Right renal pelvis (tissue), 4 donors: ENCODE data around the gene SPATS2. TPM values are rescaled to one million over a fixed set of nuclear protein-coding genes. Genes with fewer than 3 reads are reported as not detected.

Experiments
- DNase-seq, 4 donors: peaks; one replicate each; pipeline ENCODE4 v3.0.0-alpha.2; 2013; ENCODE audit warnings: low read depth in 4 of 4, low spot score in 3 of 4, missing footprints in 1 of 4
- polyA plus RNA-seq, 4 donors: library from polyadenylated mRNA; unstranded; fragments of 120-200 nt; gene quantifications; one replicate each; pipeline ENCODE4 v1.2.1, GENCODE V29; 2013; ENCODE audit not compliant: insufficient read length in 4 of 4

The SPATS2 gene
- polyA plus RNA-seq, 4 donors = 45.0 to 49.8 (median 47.8) TPM

DNA sequence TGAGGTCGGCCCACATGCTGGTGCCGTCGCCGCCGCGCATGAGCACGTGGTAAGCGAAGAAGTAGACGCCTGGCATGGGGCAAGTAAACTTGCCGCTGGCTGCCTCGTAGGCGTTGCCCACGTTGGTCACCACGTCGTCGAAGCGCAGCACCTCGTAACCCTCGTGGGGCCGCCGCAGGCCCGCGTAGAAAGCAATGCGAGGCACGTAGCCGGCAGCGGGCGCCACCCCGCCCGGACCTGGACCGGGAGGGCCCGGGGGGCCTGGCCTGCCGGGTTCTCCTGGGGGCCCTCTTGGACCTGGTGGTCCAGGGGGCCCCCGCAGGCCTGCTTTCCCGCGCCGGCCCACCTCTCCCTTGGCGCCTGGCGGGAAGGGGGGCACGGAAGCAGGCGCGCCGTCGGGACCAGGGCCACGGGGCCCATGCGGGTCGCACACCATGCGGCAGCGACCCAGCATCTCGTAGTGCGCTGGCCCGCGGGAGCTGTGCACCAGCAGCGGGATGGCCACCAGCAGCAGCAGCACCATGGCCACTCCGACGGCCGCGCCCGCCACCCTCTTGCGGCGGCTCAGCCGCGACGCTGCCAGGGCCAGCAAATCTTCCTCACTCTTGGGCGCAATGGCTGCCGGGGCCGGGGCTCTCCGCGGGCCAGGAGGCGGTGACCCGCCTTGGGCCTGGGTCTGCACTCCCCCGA lies 31.2 kb upstream of the SPATS2 start:
- DNase-seq = no peak

DNA sequence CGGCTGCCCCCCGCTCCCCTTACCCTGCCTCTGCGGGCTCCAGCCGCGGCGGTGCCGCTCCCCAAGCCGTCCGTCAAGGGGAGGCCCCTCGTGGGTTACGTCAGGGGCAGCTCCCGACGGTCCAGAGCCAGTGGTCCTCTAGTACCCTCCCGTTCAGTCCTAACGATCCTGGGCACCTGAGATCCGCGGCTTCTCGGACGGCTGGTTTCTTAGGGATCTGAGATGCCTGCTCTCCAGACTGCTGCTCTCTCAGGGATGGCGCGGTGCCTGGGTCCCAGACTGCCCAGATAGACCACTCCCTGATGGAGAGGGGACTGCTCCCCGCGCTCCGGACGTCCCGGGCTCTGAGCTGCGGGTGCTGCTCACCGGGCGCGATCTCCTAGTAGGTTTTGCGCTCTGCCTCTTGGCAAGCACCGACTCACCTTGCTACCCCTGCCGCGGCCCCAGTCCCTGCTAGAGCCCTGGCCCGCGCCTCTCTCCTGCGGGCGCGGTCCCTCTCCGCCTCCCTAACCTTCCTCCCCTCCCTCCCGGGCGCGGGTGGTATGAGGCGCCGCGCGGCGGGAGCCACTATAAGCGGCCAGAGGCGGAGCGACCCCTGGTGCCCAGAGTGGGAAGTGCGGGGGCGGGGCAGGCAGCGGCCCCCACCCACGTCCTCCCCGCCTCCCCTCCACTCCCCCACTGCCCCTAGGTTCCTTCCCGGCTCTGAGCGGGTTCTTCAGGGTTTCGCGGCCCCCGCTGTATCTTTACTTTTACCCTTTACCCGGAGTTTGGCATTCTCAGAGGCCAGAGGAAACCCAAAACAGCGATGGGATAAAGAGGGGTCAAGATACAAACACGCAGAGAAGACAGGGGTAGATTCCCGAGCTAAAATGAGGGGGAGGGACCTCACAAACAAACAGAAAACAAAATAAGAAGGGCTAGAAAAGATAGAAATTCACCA lies 30.3 kb upstream of the SPATS2 start, which contains the start of gene C1QL4:
TSS of gene C1QL4 (minus strand) at position 544 of the 940 bp plus-strand sequence. CDS start 711 bp downstream, outside the sequence.
- peak in 1 of 4 donors; percentile 71 for DNase-seq

DNA sequence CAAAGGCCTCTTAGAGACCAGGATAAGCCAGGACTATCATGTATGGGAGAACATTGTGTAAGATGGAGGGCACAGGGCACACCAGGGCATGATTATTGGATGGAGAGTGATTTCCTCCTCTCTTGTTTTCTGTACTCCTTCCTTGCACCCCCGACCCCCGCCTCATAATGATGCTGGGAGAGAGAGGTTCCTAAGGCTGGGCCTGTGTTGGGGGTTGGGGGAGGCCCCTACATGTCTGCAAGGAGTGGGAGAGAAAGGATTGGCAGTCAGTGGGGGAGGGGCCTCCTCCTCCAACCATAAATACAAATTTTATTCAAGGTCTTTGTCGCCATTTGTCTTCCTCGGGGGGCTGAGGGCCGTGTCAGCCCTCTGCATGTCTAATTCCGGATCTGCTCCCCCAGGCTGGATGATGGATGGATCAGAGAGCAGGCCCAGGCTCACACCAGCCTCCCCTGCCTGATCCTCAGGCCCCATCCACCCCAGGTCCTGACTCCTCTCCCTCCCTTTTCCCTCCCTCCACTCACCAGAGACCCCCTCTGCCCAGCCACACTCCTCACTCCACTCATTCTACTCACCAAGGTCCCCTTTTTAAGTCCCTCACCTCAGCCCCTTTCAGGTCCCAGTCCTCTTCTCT lies 28.3 kb upstream of the SPATS2 start:
- no peak for DNase-seq

DNA sequence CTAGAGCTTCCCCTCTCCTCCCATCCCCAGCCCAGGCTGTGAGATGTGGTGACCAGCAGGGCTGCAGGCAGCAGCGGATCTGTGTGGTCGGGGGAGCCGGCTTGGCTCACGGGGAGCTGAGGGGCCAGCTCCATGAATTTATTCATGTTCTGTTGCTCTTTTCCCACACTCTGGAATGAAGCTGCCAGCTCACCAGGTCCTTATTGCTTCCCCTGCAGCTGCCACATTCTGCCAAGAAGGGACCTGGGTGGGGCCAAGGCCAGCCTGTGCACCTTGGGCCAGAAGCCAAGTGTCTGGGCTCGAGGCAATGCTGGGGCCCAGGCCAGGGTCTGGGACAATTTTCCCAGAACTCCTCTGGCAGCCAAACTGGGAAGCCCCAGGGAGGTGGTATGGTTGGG lies 27.8 kb upstream of the SPATS2 start:
- no peak for DNase-seq

DNA sequence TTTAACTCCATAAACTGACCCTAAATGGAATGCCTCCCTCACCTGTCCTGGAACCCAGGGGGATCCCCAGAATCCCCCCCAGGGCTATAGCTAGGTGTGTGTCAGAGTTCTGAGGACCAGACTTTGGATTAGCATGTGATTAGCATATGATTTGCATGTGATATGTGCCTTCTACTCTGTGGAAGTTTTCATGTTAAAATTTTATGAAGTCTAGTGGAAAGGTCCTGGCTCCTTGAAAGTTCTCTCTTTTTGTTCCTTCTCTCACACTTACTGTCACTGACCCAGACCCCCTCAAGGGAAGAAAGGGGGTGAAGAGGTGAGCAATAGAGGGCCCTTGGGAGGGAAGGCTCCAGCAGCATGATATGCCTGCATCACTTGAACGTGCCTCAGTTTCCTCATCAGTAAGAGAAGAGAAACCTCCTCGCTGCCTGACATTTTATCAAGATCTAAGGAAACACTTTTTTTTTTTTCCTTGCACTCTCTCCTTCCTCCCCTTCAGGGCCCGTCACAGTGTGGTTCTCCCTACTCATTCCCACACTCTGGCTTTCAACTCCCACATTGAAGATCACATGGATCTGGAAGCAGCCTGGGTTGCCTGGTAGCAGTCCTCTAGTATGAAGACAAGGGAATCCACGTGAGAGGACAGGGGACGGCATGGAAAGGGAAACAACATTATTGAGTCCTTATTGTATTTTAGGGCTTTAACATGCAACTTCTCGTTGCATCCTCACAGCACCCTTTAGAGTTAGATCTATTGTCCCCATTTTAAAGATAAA lies 27.0 kb upstream of the SPATS2 start:
- no peak for DNase-seq

GRCh38 chr12:49340971-49341776 lies 26.1 kb upstream of the SPATS2 start:
- DNase-seq = no peak

GRCh38 chr12:49341777-49342065 lies 25.5 kb upstream of the SPATS2 start:
- DNase-seq = no peak

- DNase-seq = peak; percentile 71 to 87 (median 80)
These were observed 25.0 kb upstream of the SPATS2 start for GRCh38 chr12:49342066-49342913.

DNA sequence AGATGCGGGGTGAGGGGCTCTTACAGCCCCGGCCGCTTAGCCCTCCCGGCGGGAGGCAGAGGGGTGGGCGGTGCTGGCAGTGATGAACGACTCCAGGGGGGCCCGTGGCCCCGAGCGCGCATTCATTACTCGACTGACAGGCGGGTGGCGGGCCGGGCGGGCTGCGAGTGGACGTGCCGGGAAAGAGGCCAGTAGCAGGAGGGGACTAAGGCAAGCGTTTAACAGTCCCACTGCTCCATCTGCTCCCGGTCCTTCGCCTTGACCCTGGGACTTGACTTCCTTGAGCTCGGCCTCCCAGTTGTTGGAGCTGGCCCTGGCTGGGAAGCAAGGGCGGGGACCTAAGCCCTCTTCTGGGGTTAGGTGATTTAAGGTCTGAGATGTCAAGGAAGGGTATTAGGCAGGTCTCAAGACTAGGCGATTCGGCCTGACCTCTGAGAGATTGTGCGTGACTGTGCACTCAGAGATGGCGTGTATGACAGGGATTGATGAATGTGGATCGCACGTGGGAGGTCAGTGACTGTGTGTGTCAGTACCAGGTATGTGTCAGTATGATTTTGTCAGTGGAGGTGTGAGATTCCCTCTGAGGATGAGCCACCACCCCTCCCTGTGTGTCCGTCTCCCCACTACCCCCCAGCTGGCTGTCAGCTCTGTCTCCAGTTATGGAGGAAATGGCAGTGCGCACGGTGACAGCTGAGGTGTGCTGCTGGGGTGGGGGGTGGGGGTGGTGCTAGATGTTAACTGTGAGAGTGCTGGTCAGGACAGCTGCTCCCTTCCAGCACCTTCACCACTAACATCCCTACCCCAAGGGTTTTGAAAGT lies 24.1 kb upstream of the SPATS2 start:
- no peak for DNase-seq

DNA sequence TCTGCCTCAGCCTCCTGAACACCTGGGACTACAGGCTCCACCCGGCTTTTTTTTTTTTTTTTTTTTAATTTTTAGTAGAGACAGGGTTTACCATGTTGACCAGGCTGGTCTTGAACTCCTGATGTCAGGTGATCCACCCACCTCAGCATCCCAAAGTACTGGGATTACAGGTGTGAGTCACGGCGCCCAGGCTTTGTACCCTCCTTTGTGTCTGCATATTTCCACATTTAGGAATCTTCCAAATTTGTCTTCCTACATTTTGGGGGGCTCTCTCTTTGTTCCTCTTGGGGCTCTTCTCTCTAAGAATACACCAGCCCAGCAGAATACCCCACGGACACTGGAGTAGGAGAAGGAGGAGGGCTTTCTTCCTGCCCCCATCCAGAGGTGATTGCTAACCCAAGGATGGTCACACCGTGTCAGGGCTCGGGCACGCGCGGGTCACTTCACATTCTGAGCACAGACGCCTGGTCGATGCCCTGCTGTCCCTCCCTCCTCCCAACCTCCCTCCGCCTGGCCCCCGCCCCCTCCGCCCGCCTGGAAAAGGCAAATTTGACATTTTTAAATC lies 22.7 kb upstream of the SPATS2 start:
- DNase-seq = no peak

DNA sequence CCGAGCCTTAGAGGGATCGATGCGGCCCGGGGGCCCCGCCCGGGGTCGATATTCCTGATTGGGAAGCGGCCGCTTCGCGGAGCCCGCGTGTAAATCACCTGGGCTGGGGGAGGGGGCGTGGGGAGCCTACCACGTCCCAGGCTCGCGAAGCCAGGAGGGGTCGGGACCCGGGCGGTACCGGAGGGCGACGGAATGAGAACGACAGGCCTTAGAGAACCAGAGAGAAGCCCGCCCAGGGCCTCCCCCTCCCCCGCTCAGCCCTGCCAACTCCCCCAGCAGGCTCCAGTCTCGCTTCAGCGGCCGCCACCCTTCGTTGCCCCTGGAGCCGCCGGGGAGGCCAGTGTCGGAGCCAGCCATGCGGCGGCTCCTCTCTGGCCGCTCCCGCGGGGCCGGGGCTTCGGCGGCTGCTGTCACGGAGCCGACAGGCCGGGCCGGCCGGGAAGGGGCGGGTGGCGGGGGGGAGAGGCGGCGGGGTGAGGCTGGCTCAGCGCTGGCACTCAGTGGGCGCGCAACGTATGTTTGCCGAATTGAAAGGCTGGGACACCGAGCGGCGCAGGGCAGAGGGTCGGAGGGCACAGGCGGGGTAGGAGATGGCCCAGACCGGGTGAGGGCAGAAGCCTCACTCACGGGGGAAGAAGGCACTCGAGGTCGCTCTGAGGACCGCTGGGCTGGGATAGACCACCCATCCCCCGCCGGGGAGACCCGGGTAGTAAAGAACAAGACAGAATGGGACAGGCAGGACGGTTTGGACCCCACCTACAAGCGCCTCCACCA lies 22.0 kb upstream of the SPATS2 start:
- DNase-seq = peak in 1 of 4 donors; percentile 75

DNA sequence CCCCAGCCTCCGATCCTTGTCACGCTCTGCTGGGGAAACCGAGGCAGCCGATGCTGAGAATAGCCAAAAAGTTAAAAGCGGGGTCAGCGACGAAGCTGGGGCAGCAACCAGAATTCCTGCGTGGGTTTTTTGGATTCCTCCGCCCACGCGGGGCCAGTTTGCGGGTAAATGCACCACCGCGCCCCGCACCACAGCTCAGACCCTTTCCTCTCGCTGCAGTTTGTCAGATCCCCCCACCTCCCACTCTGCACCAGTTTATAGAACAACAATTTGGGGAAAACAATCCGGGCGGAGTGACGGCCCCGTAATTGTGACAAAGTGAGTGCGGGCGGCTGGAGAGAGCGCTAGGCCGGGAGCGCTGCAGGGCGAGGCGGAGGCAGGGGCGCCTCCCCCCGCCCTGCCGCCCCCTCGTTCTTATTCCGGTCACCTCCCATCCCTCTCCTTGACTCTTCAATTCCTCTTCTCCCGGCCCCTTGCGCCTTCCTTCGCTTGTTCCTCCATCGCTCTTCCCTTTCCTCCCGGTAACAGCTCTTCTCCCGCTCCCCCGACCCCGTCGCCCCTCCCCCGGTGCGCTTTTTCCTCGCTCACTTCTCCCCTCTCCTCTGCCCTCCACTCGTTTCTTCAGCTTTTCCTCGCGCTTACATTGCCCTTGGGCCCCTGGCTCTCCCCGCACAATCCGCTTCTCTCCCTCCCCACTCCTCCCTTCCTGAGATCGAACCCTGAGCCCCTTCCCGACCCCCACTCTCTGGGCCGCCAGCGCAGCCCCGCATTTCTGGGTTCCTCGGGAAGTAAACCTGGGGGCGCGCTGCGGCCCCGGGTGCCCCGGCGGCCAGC lies 21.2 kb upstream of the SPATS2 start:
- DNase-seq = no peak

DNA sequence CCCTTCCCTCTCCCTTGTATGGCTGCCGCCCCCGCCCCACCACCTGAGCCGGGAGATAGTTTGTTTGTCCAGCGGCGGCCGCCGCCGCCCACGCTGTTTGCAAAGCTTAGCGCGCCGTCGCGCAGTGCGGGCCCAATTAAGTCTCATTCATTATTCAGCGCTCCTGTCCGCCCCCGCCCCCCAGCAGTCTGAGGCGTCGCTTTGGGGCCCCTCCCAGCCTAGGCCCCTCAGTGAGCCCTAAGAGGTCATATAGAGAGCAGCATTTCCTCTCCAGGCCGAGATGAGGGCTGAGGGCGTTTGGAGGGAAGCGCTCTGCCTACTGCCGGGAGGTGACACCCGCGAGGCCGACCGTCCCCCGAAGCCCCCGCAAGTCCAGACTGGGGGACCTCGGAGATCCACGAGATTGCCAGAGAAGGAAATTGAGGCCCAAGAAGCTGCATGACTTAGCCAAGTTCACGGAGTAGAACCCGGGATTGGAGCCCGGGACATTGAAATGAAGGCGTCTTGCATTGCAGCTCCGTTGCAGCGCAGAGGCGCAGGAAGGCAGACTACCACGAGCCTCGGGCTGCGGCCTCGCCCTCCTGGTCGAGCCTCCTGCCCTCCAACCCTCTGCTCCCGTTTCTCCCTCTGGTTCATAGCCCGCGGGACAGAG lies 20.5 kb upstream of the SPATS2 start, which contains the start of gene DNAJC22:
TSS of gene DNAJC22 (plus strand) at position 230 of the 652 bp plus-strand sequence. CDS start 1,985 bp downstream, outside the sequence.
- DNase-seq = no peak

DNA sequence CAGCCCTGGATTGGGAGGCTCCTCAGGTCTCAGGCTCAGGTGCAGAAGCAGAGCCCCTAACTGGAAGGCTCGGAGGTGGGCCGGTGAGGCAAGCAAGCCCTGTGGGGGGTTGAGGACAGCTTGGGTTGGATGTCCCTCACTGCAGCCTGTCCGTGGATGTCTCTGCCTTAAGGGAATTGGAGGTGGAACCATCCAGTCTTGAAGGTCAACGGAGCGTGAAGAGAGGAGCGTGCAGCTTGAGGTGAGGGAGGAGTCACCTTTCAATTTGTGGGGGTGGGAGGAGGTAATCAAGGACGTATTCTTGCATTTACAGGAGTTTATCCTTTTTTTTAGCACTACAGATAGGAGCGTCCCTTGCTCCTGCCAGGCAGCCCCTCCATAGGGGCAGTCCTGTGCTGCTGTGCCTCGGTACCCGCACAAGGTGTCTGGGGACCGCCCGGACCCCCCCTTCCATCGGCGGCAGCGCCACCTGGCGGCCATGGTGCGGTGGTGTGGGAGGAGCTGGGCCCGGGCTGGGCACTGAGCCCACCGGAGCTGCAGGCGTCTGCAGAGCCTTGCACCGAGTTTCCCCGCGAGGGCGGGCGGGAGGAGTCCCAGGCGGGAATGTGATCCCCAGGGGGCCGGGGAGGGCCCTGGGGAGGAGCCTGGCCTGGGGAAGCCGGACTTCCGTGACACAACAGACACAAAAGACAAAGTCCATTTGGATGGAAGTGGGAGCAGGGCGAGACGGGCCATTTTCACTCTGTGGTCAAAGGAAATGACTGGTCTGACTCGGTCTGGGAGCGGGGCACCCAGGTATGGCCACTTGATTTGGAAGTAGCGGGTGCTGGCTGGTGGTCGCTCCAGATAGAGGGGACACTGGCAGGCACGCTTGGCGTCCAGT lies 19.7 kb upstream of the SPATS2 start:
- DNase-seq = peak in 1 of 4 donors; percentile 67
